SKM-1 (cell line): Measurements from ENCODE around the gene PTPN21.

Experiments used
- DNase-seq: peaks from one replicate; lab custom pipeline; 2025; ENCODE audit not compliant: unreplicated experiment; lab: John Stamatoyannopoulos, UW

PTPN21 gene

DNA sequence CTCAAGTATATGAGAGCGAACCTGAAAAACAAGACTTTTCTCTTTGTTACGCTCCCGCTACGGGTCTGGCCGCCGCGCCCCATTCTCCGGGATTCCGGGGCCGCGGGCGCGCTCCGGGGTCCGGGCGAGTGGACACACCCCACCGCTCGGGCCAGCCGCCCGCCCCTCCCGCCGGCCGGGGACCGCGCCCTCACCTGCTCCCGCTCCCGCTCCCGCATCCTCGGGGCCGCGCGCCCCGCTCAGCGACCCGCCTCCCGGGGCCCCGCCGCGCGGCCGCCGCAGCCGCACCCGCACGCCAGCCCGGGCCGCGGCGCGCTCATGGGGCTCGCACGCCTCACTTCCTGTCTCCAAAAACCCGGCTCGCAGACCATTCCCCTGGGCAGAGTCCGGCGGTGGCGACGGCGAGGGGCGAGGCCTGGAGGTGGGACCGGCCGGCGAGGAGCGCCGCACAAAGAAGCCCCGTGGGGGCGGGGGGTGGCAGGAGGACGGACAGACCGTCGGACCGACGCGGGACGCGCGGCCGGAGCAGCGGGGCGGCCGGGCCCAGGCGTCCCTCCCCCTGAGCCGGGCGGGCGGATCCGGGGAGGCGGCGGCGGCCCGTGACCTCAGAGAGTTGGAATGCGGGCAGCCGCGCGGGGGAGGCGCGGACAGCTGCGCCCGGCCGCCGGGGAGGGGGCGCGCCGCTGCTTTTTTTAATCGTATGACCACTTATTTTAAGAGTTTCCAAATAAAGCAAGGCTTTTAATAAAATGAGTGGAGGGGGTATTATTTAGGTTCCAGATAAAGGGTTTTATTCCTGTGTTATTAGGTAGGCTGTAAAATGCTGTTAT lies at the start of gene PTPN21:
PTPN21 (minus strand) TSS at position 551 of the 830 bp plus-strand sequence. CDS start 4,590 bp downstream, outside the sequence.
- DNase-seq: no peak

DNA sequence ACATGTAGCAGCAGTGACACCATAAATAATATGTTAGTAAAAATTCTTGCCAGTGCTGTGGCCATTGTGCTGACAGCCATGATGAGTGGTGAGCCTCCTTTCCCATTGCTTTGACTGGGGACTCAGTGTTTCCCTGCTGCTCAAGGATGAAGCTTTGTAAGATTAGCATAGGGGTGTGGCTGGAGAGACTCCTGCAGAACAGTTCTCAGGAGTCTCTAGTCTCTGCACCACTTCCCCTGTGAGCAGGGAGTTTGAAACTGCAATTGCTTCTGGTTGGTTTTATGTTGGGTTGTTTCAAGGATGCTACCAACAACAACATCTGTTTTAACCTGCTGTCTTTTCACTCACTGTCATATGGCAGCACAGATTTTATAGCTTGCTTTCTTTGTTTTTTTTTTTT lies 49.4 kb upstream of the PTPN21 start:
- no peak for DNase-seq

GRCh38 chr14:88599761-88600439 lies 45.1 kb upstream of the PTPN21 start:
- DNase-seq: no peak

- DNase-seq: no peak
These were observed 44.5 kb upstream of the PTPN21 start for GRCh38 chr14:88599326-88599725.

- DNase-seq: no peak
These were observed 43.4 kb upstream of the PTPN21 start for GRCh38 chr14:88598097-88598675.

DNA sequence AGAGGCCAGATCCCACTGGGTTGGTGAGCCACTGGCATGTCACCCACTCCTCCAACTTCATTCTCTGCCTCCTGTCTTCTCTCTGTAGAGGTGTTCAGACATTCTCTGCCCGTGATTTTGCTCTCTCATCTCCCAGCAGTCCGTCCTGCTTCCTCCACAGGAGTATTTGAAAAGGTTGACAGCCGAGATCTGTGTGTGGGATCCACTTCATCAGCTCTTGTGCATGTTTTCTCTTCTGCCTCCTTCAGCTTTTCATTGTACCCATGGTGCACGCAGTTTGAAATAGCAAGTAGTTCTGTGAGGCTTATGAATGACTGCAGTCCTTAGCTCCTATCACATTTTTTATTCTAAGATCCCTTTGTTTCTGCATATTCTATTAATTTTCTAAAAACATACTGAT lies 42.8 kb upstream of the PTPN21 start:
- DNase-seq: no peak

DNA sequence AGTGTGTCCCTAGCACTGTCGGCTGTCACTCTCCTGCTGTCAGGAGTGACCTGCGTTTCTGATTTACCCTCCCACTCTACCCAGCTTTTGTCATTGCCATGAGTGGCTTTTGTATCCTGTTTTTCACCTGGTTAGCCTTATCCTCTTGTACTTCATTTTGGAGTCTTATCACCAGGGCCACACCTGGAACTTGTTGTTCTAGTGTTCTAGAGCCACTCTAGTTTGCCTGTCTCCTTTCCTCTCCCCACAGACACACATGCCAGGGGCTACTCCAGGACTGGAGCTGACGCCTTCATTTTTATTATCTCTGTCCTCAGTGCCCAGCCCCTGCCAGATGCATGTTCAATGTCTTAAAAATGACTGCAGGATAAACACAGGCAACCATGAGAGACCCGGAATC lies 42.2 kb upstream of the PTPN21 start:
- DNase-seq: no peak

DNA sequence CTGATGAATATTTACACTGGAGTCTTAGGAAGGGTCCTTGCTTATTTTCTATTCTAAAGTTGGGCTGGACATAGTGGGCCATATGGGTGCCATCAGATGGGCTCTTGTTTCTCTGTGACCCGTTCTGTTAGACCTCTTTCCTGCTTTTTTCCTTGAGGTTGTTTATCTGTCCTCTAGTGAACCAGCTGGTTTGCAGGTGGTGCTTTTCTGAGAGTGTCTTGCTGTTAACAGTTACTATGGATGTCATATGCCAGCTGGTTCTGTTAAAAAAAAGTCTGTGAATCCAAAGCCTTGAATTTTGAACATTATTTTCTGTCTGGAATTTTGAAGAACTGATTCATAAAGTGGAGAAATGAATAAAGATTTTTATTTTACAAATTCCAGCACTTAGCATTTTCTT lies 37.2 kb upstream of the PTPN21 start:
- no peak for DNase-seq

DNA sequence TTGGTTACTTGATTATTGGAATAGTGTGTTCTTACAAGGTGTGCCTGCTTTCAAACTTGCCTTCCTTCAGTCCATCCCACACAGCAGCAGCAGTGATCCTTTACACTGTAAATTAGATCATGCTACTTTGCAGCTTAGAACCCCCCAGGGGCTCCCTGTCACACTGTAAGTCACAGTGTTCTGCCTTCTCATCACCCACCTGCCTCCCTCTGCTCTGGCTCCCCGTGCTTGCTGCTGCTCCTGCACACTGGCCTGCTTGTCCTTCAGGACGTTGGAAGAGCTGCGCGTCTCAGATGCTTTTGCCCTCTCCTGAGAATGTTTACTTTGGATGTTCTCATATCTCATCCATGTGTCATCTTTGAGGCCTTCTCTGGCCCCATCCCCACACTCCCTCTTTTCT lies 35.4 kb upstream of the PTPN21 start:
- no peak for DNase-seq

DNA sequence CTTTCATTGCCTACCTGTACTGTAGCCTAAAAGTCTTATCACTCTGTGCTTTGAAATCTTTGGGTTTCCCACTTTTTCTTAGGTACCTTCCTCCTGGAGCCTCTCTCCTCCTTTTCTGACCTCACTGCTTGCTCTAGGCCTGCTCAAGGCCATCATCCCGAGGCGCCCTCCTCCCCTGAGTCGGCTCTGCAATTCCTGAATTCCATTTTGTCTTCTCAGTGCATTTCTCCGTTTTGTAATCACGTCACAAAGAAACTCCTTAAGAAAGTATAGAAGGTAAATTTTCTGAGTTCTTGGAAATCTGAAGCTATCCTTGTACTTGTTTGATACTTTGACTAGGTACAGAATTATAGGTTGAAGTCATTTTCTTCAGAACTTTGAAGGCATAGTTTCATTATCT lies 33.3 kb upstream of the PTPN21 start:
- DNase-seq: no peak

GRCh38 chr14:88584451-88584850 lies 29.6 kb upstream of the PTPN21 start:
- DNase-seq: no peak

GRCh38 chr14:88576222-88576621 lies 21.4 kb upstream of the PTPN21 start:
- no peak for DNase-seq

- DNase-seq: no peak
These were observed 17.3 kb upstream of the PTPN21 start for GRCh38 chr14:88572117-88572516.

GRCh38 chr14:88568196-88568595 lies 13.4 kb upstream of the PTPN21 start:
- DNase-seq: no peak

DNA sequence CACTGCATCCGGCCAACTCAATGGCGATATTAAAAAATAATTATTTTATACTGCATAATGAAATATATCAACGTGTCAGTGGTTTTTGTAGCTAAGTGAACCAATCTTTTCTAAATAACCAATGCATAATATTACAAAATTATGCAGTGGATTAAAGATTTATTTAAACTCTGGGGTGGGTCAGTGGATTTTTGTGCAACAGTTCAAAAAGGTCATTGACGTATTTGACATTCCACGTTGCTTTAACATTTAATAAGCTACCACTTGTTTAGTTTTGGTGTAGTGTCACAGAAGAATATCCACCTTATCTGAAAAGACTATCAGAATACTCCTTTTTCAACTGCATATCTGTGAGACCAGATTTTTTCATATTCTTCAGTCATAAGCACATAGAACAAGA lies 10.6 kb upstream of the PTPN21 start:
- DNase-seq: no peak

- DNase-seq: no peak
These were observed 9.0 kb upstream of the PTPN21 start for GRCh38 chr14:88563845-88564244.

DNA sequence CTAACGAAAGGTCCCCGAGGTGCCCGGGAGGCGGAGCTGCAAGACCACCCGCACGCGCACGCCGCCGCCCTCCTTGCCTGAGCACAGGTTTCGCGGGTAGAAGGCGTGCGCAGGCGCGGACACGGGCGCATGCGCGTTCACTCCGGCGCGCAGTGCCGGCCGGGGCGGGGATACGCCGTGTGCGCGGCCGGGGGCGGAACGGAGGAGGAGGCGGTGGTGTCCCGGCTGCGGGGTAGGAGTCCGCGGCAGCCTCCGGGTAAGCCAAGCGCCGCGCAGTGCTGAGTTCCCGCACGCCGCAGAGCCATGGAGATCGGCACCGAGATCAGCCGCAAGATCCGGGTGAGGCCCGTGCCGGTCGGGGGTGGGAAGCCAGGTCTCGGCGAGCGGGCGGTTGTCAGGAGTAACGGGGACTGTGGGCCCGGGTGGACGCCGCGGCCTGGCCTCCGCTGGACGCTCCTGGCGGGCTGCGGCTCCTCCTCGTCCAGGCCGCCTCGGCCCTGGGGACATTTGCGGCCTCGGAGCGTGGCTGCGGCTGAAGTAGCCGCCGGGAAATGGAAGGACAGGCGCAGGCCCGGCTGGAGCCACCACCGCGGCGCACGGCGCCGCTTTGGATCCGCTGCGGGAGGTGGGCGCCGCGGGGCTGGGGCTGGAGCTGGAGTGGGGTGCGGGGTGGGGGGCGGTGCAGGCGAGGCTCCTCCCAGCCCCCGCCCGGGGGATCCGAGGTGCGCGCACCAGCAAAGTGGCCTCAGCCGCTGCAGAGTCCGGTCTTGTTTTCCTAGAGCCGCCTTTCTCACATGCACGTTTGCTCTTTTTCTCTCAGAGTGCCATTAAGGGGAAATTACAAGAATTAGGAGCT lies 8.3 kb upstream of the PTPN21 start, which contains the start of gene ZC3H14:
ZC3H14 (plus strand) TSS at position 207 of the 856 bp plus-strand sequence; CDS start at position 304, 97 bp downstream.
- DNase-seq: peak; percentile 20

GRCh38 chr14:88562532-88562830 lies 7.7 kb upstream of the PTPN21 start:
- DNase-seq: no peak

GRCh38 chr14:88559852-88560251 lies 5.0 kb upstream of the PTPN21 start:
- no peak for DNase-seq

DNA sequence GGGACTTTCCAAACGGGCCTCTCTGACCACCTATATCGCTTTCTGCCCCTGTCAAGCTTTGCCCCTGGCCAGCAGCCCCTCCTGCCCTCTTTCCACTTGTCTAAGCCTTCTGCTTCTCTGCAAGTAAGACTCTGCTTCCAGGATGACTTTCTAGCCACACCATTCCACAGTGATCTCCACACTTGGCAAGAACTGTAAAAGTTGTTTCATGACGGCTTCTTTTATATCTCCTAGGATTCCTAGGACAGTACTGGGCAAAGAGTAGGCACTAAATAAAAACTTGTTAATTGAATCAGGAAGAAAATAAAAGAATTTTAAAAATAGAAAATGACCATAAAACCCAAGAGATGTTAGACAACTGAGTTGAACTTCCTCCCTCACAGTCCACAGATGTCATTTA lies 1.8 kb upstream of the PTPN21 start:
- no peak for DNase-seq

DNA sequence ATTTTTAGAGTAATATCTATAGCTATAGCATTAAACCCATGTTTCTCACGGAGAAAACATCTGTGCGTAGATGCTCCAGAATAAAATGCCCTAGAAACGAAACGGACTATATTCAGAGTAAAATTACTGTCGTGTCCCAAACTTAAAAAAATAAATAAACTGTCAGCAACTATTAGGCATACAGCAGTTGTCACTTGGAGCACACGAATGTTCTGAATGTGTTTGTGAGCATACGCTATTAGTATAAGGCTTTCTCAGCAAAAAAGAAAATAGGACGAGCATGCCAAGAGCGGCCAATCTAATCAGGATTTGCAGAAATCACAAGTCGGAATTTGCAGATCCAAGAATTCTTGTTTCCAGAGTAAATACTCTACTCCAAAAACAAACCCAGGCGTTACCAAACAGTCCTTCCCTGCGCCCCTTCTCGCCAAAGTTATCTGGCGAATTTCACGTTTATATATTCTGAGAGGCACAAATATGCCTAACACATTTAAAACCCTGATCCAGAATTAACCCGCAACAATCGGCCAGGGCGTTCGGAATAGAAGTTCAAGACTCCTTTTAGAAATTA lies 836 bp downstream of the PTPN21 start:
- no peak for DNase-seq
